Adrenal gland (tissue), 5 donors: ENCODE results near the gene LCE1D.

ENCODE experiments used
- POLR2A ChIP-seq, 2 donors: fragments of 450-650 bp; IDR thresholded peaks; one replicate each; pipeline ENCODE4 v1.6.1; 2017; ENCODE audit warnings: antibody characterized with exemption in 2 of 2, mild to moderate bottlenecking in 2 of 2, moderate library complexity in 1 of 2
- TF ChIP-seq, protein P1 (sequence below), 6 experiments: fragments of 450-650 bp in 4 of 6; fragments of 200-600 bp in 2 of 6; sonication (generic) in 1 of 6; IDR thresholded peaks; 1 replicate in 5 of 6; 2 replicates in 1 of 6; pipeline versions ENCODE4 v1.5.1 to v1.8.0; 2016 to 2021; ENCODE audit warnings: antibody characterized with exemption in 6 of 6, mild to moderate bottlenecking in 2 of 6, moderate library complexity in 1 of 6
- donor health status: DM: no; HTN: no; CAD: no.

GRCh38 chr1:152796421-152796820 is at the start of gene LCE1D:
- TF ChIP-seq POLR2A (IDR thresholded peaks at IDR 0.05): no peak
- TF ChIP-seq, protein P1, sequence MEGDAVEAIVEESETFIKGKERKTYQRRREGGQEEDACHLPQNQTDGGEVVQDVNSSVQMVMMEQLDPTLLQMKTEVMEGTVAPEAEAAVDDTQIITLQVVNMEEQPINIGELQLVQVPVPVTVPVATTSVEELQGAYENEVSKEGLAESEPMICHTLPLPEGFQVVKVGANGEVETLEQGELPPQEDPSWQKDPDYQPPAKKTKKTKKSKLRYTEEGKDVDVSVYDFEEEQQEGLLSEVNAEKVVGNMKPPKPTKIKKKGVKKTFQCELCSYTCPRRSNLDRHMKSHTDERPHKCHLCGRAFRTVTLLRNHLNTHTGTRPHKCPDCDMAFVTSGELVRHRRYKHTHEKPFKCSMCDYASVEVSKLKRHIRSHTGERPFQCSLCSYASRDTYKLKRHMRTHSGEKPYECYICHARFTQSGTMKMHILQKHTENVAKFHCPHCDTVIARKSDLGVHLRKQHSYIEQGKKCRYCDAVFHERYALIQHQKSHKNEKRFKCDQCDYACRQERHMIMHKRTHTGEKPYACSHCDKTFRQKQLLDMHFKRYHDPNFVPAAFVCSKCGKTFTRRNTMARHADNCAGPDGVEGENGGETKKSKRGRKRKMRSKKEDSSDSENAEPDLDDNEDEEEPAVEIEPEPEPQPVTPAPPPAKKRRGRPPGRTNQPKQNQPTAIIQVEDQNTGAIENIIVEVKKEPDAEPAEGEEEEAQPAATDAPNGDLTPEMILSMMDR (IDR thresholded peaks at IDR 0.05): no peak
